NK-92 (cell line): ENCODE measurements around the gene SLIT3.
"Not testable (repeated sequence)": the region's sequence is repeated elsewhere in the genome, so short reads cannot be mapped to it uniquely, and the experiment has no call there.

ENCODE experiments used
- DNase-seq: peaks from one replicate; lab custom pipeline; 2025; ENCODE audit not compliant: unreplicated experiment; lab: John Stamatoyannopoulos, UW

The SLIT3 gene

GRCh38 chr5:169150108-169150507, 150.8 kb downstream of the SLIT3 start:
- DNase-seq = no peak

- DNase-seq = no peak
Measured at GRCh38 chr5:169149317-169149716, 151.6 kb downstream of the SLIT3 start.

DNA sequence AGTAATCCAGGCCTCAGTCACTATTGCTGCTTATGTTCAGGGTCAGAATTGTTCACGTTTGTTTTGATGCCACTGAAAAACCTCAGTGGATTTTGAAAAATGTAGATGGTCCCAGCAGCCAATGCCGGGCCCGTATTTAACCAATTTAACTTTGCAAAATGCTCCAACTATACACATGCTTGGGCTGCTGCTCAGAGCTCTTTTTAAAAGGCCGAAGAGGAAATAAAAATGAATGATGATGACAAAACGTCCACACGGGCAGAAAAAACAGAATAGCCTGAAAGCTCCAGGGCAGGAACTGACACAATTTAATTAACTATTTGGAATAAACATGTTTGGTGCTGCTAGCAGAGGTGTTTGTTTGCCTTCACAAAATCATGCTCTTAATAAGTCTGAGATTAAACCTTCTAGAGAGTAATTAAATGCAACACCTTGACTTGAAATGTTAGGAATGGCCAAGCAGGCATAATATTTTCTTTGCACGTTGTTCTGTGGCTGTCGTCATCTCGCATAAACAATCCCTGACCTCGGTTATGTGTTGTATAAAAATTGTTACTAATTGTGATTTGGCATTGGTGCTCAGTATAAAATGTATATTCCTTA, 152.7 kb downstream of the SLIT3 start:
- DNase-seq = no peak

DNA sequence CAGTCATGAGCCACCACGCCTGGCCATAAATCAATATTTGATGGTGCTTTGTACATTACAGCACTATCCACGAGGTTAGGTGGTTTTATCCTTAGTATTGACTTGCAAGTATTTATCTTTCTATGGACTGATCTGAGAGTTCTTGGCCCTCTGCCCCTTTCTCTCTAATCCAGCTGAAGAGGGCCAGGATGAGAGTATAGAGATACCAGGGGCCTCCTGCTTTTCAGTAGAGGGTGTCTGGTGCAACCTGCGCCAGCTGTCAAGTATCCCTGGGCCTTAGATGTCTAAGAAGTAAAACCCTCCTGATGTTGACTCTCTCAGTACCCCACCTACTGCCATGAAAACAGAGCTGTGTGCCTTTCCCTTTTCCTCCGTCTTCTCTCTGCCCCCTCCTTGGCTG, 153.4 kb downstream of the SLIT3 start:
- no peak for DNase-seq

DNA sequence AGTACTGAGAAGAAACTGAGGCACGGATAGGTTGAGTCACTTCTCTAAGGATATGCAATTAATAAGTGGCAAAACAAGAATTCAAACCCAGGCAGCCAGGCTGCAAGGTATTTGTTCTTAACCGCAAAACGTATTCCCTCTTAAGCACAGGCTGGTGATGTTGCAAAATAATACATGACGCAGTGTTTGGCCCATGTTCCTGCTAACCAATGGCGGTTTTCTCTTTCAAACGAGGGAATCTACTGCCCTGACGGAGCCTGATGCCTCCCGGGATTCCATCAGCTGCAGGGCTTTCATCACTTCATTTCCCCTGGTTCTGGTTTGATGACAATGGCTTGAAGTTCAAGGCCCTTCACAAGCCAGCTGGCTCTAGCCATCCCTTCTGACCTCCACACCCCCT, 154.8 kb downstream of the SLIT3 start:
- DNase-seq = no peak

GRCh38 chr5:169142264-169142970, 158.5 kb downstream of the SLIT3 start:
- DNase-seq = no peak

GRCh38 chr5:169140215-169140614, 160.7 kb downstream of the SLIT3 start:
- not testable (repeated sequence) for DNase-seq

GRCh38 chr5:169139480-169140050, 161.4 kb downstream of the SLIT3 start:
- DNase-seq = no peak

GRCh38 chr5:169133531-169133930, 167.4 kb downstream of the SLIT3 start:
- no peak for DNase-seq

DNA sequence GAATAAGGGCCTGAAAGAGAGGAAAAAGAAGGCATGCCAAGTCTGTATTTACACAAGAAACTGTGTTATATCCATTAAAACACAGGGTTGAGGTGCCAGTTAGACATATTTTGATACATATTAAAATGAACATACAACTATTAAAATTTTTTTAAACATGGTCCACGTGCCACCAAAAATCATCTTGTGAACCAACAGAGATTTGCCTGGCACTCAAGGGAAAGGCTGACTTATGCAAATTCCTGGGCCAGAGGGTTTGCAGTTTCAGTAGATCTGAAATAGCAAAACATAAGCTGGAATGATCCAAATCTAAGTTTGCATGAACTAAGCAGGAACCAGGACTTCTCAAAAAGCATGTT, 168.7 kb downstream of the SLIT3 start:
- DNase-seq = no peak

- no peak for DNase-seq
Measured at GRCh38 chr5:169131616-169132301, 169.2 kb downstream of the SLIT3 start.

- DNase-seq = no peak
Measured at GRCh38 chr5:169128679-169129078, 172.3 kb downstream of the SLIT3 start.

DNA sequence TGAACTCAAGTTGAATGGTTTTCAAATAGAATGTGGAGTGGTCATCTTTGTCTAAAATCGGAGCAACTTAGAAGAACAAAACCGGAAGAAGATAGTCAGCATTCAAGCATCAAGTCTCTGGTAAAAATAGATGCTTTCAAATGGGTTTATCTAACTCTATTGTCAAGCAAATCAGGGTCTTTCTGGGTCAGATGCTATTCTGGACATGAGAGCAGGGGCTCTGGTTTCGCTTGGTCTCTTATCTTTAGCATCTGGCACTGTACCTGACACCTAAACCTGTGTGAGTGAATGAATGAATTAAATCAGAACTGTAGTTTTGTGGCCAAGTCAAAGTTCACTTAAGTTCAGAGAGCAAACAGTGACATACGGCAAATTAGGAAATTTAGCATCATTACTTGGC, 173.5 kb downstream of the SLIT3 start:
- DNase-seq = no peak

DNA sequence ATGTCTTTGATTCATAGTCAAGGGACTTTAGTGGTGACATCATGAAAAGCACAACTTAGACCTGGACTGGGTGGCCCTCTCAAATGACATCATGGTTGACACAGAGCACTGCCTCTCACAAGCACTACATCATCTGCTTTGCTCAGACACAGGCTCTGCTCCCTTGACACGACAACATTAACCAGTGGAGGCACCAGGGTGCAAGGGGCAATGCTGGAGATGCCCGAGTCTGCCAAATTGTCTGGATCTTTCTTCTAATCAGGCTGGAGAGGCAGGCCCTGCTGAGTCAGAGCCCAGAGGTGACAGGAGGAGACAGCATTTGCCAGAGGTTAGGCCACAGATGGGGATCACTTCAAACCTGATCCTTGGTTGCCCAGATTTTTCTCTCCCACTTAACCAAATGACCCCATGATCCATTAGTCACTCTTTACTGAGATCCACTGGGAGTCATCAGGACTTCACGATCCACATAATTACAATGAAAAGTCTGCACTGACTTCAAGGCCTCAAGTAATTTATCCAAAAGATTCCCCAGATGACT, 174.4 kb downstream of the SLIT3 start:
- DNase-seq = no peak

- DNase-seq = no peak
Measured at GRCh38 chr5:169125571-169125970, 175.4 kb downstream of the SLIT3 start.

GRCh38 chr5:169122951-169123350, 178.0 kb downstream of the SLIT3 start:
- no peak for DNase-seq

- no peak for DNase-seq
Measured at GRCh38 chr5:169121630-169122420, 179.1 kb downstream of the SLIT3 start.

DNA sequence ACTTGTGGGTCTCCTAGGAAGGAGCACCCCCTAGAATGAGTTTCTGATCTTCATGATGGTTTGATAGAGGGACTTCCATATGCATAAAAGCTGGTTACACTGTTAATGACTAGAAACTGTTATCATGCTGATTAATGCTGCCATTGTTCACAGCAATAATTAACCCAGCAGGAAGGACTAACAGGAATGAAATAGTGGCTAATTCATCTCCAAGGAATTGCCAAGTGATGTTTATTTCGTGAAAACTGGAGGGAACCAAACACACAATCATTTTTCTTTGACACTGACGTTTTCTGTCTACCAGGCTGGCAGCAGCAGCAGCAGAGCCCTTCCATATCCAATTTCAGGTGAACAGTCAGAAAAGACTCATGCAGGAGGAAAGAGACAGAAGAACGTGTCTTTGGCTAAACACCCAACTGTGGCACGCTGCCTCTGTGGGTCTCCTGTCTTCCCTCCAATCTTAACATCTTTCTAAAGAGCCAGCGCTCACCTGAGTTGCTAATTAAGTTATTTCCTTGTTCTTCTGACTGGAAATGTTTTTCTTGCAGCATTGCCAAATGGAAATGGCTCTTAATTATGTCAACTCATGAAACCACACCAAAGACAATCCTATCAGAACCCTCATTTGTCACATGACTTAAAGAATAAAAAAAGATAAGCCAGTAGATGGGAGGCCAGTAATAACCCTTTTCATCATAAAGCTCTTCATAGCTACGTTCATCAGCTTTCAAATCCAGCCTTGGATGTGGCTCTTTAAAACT, 181.5 kb downstream of the SLIT3 start:
- DNase-seq = no peak

DNA sequence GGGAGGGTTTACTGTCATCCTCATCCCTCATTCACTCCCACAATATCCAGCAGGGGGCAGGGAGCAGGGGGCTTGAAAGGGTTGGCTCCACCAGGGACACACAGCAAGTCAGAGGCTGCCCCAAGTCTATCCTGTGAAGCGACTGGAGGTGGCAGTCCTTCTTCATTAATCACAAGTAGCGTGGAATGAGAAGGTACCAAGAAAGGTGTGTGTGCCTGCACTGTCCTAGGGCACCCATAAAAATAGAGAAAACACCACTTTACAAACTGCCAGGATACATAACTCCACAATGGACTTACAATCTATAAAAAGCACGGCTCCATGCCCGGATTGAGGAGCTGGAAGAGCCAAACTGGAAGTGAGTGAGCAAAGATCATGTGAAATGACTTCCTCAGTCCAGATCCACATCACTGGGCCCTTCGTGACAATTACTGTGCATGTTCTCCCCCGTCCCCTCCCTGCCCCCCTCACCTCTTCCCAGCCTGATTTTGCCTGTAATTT, 183.9 kb downstream of the SLIT3 start:
- DNase-seq = no peak

GRCh38 chr5:169115461-169116124, 185.3 kb downstream of the SLIT3 start:
- no peak for DNase-seq
